B cell (primary cell): ENCODE results near the gene MCM10. TPM values are rescaled to one million over a fixed set of nuclear protein-coding genes. Genes with fewer than 3 reads are reported as not detected.

Experiments
- ATAC-seq: fragments of 200-7000 bp; cut with Tn5 transposase; one replicate; pipeline ENCODE4 v1.10.0; 2021; ENCODE audit warnings: low read depth, mild to moderate bottlenecking, moderate number of reproducible peaks, moderate library complexity
- CTCF ChIA-PET: fragments of 350-600 bp; sonication (Branson Sonifier 250); formaldehyde crosslinking; loops from one replicate; lab custom pipeline; 2021; ENCODE audit warnings: antibody characterized with exemption, inconsistent platforms; lab: Charles Lee
- POLR2A ChIA-PET: fragments of 350-600 bp; sonication (Branson Sonifier 250); formaldehyde crosslinking; loops from one replicate; lab custom pipeline; 2021; ENCODE audit warnings: antibody characterized with exemption; lab: Charles Lee
- DNase-seq: peaks from one replicate; pipeline ENCODE4 v3.0.0; 2013
- H2AFZ ChIP-seq: 2 replicates; pipeline ENCODE4 v1.6.1; 2012; ENCODE audit warnings: mild to moderate bottlenecking, low read depth, low read length; ENCODE audit not compliant: insufficient read depth, poor library complexity, severe bottlenecking
- H3K27ac ChIP-seq, 2 donors: 1 replicate in 1 of 2; 2 replicates in 1 of 2; pipeline ENCODE4 v1.5.1; 2012 to 2013; ENCODE audit warnings: low read length in 2 of 2, mild to moderate bottlenecking in 2 of 2, moderate library complexity in 1 of 2
- H3K27me3 ChIP-seq, 4 experiments: fragments of 200-600 bp in 1 of 4; sonication (generic) in 1 of 4; replicated peaks in 1 of 4; 1 replicate in 2 of 4; 2 replicates in 2 of 4; pipeline versions ENCODE4 v1.6.1 to v1.7.0; 2013 to 2016; ENCODE audit warnings: low read length in 3 of 4, mild to moderate bottlenecking in 2 of 4, mixed read lengths in 1 of 4, moderate library complexity in 1 of 4; ENCODE audit not compliant: insufficient read depth in 4 of 4, control insufficient read depth in 3 of 4; ENCODE audit errors: control extremely low read depth in 1 of 4
- H3K36me3 ChIP-seq, 2 experiments: replicated peaks in 1 of 2; 1 replicate in 1 of 2; 2 replicates in 1 of 2; pipeline versions ENCODE4 v1.6.1 to v1.7.1; 2013; ENCODE audit warnings: low read length in 1 of 2; ENCODE audit not compliant: insufficient read depth in 2 of 2, control insufficient read depth in 1 of 2; ENCODE audit errors: control extremely low read depth in 1 of 2, extremely low read depth in 1 of 2
- H3K4me1 ChIP-seq, 2 donors: fragments of 200-600 bp in 1 of 2; sonication (generic) in 1 of 2; 1 replicate in 1 of 2; 2 replicates in 1 of 2; pipeline versions ENCODE4 v1.5.1 to v1.6.1; 2013 to 2017; ENCODE audit warnings: low read length in 2 of 2; ENCODE audit not compliant: control insufficient read depth in 2 of 2, insufficient read depth in 2 of 2
- H3K4me2 ChIP-seq: replicated peaks from 2 replicates; pipeline ENCODE3; 2012; ENCODE audit warnings: mild to moderate bottlenecking, low read depth, low read length; ENCODE audit not compliant: poor library complexity, severe bottlenecking
- H3K4me3 ChIP-seq, 5 experiments: fragments of 200-600 bp in 1 of 5; sonication (generic) in 1 of 5; 1 replicate in 3 of 5; 2 replicates in 2 of 5; pipeline versions ENCODE4 v1.5.1 to v1.7.0; 2011 to 2016; ENCODE audit warnings: low read length in 4 of 5, mild to moderate bottlenecking in 4 of 5, low read depth in 2 of 5, control low read depth in 1 of 5, moderate library complexity in 1 of 5; ENCODE audit not compliant: insufficient read depth in 1 of 5; ENCODE audit errors: control extremely low read depth in 1 of 5, extremely low read depth in 1 of 5
- H3K79me2 ChIP-seq: fragments of 200-600 bp; sonication (generic); one replicate; pipeline ENCODE4 v1.6.0; 2016; ENCODE audit warnings: low read length; ENCODE audit not compliant: control insufficient read depth, insufficient read depth
- H3K9ac ChIP-seq: fragments of 200-600 bp; sonication (generic); 2 replicates; pipeline ENCODE4 v1.6.1; 2017; ENCODE audit warnings: mild to moderate bottlenecking, low read length, moderate library complexity
- H3K9me3 ChIP-seq, 3 donors: one replicate each; pipeline versions ENCODE4 v1.6.1 to v1.7.1; 2013; ENCODE audit warnings: low read length in 2 of 3; ENCODE audit not compliant: control insufficient read depth in 2 of 3, insufficient read depth in 1 of 3; ENCODE audit errors: control extremely low read depth in 1 of 3
- H4K20me1 ChIP-seq: 2 replicates; pipeline ENCODE4 v1.6.0; 2012; ENCODE audit warnings: mild to moderate bottlenecking, low read length; ENCODE audit not compliant: insufficient read depth, control insufficient read depth, poor library complexity, severe bottlenecking
- H3K27ac Mint-ChIP-seq: one replicate; pipeline ENCODE4 v1.8.0; 2021; ENCODE audit warnings: mixed read lengths
- H3K27me3 Mint-ChIP-seq: one replicate; pipeline ENCODE4 v1.8.0; 2021; ENCODE audit warnings: mixed read lengths
- H3K4me1 Mint-ChIP-seq: one replicate; pipeline ENCODE4 v1.8.0; 2021; ENCODE audit warnings: mixed read lengths
- H3K4me3 Mint-ChIP-seq: one replicate; pipeline ENCODE4 v1.8.0; 2021; ENCODE audit warnings: mixed read lengths
- H3K9me3 Mint-ChIP-seq: one replicate; pipeline ENCODE4 v1.8.0; 2022; ENCODE audit warnings: mixed read lengths; ENCODE audit not compliant: insufficient read depth
- EZH2 ChIP-seq: IDR thresholded peaks from 2 replicates; pipeline ENCODE4 v1.6.1; 2012; ENCODE audit warnings: borderline replicate concordance, low read depth, mild to moderate bottlenecking, moderate library complexity, low read length; ENCODE audit not compliant: insufficient read depth, poor library complexity, severe bottlenecking
- WGBS: methylation state at CpG from one replicate; pipeline ENCODE4 v1.1.5; 2013; ENCODE audit warnings: missing lambda C conversion rate; ENCODE audit not compliant: insufficient coverage; 5-methylcytosine and 5-hydroxymethylcytosine counted together
- intact Hi-C: fragments of 100-400 bp; cut with micrococcal nuclease; formaldehyde crosslinking; loops from one replicate; pipeline ENCODE4 v1.10.0; 2022
- polyA plus RNA-seq: library from polyadenylated mRNA; depleted of rRNA; stranded (reverse); fragments of >200 nt; gene quantifications from 2 replicates; pipeline ENCODE4 v1.2.3, GENCODE V29; 2012
- total RNA-seq, 2 donors: library from RNA; stranded (reverse); fragments of 120-200 nt in 1 of 2; gene quantifications; 1 replicate in 1 of 2; 2 replicates in 1 of 2; pipeline versions ENCODE4 v1.2.3 to v1.2.4, GENCODE V29; 2013 to 2022
- TF ChIP-seq, protein P1 (sequence below): fragments of 200-600 bp; IDR thresholded peaks from one replicate; pipeline ENCODE4 v1.8.0; 2022; ENCODE audit warnings: antibody characterized with exemption, mild to moderate bottlenecking

MCM10 gene
- total and polyA plus RNA-seq, 2 donors (not counting 1 experiment from before 2014, with no cell fraction given) = 0.42 to 0.88 TPM

DNA sequence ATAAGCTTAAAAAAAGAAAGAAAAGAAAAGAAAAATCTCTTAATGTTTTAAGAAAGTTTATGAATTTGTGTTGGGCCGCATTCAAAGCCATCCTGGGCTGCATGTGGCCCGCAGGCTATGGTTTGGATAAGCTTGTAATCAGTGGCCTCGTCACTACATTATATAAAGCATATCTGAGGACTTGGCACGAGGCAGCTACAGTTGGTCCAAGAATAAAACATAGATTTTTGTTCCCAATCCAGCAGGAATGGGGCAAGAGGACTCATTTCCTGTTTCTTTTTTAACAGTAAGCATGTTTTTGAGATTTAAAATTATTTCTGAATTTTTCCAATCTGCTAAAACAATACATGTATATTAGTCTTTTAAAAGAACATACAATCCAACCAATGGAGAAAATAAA lies 28.6 kb downstream of the MCM10 start:
- ChIA-PET CTCF (no interaction called here), POLR2A (no interaction called here)
- no peak overlapping the region for H3K27ac ChIP-seq
- no peaks in the 10 kb centered on the region for H3K79me2 ChIP-seq
- no peaks in the 10 kb centered on the region for H3K4me1 ChIP-seq
- DNase-seq (no peak), ATAC-seq (no peak)
- no peak for TF ChIP-seq EZH2
- TF ChIP-seq, protein P1, sequence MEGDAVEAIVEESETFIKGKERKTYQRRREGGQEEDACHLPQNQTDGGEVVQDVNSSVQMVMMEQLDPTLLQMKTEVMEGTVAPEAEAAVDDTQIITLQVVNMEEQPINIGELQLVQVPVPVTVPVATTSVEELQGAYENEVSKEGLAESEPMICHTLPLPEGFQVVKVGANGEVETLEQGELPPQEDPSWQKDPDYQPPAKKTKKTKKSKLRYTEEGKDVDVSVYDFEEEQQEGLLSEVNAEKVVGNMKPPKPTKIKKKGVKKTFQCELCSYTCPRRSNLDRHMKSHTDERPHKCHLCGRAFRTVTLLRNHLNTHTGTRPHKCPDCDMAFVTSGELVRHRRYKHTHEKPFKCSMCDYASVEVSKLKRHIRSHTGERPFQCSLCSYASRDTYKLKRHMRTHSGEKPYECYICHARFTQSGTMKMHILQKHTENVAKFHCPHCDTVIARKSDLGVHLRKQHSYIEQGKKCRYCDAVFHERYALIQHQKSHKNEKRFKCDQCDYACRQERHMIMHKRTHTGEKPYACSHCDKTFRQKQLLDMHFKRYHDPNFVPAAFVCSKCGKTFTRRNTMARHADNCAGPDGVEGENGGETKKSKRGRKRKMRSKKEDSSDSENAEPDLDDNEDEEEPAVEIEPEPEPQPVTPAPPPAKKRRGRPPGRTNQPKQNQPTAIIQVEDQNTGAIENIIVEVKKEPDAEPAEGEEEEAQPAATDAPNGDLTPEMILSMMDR = no peak
- H3K4me3 Mint-ChIP-seq = no peak overlapping the region
- no peak overlapping the region for H3K9ac ChIP-seq
- no peak overlapping the region for H3K4me3 ChIP-seq
- no peaks in the 10 kb centered on the region for H3K27me3 Mint-ChIP-seq
- H3K4me2 ChIP-seq = no peak overlapping the region
- no CpG with 5 or more reads among the region's 4 CpGs for WGBS
- H3K27ac Mint-ChIP-seq = no peak overlapping the region
- no peaks in the 10 kb centered on the region for H3K36me3 ChIP-seq
- intact Hi-C loops = no loop called here
- no peak overlapping the region for H2AFZ ChIP-seq
- no peaks in the 10 kb centered on the region for H3K9me3 ChIP-seq
- H3K9me3 Mint-ChIP-seq = no peaks in the 10 kb centered on the region
- no peaks in the 10 kb centered on the region for H3K27me3 ChIP-seq
- no peaks in the 10 kb centered on the region for H3K4me1 Mint-ChIP-seq
- H4K20me1 ChIP-seq = no peaks in the 10 kb centered on the region

DNA sequence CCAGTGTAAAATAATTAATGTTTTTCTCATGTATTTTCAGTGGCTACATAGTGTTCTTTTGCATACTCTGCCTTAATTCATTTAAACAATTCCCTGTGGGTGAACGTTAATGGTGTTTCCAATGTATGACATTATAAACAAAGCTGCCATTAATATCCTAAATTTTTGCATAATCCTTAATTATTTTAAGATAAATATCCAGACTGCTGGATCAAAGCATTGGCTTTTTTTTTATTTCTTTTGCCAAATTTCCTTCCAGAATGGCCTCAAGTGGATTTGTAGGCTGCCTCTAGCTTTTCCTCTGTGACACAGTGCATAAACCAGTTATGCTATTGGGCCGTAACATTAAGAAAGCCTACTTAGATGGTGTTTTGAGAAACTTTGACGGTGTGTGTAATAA lies 29.5 kb downstream of the MCM10 start:
- Mint-ChIP-seq H3K4me3 (no peak overlapping the region), H3K27me3 (no peaks in the 10 kb centered on the region), H3K9me3 (no peaks in the 10 kb centered on the region), H3K27ac (no peak overlapping the region), H3K4me1 (no peaks in the 10 kb centered on the region)
- TF ChIP-seq EZH2 = no peak
- TF ChIP-seq, protein P1 = no peak
- POLR2A ChIA-PET = no interaction called here
- no CpG with 5 or more reads among the region's 3 CpGs for WGBS
- Histone ChIP-seq H3K9ac (no peak overlapping the region), H3K27me3 (no peaks in the 10 kb centered on the region), H3K36me3 (no peaks in the 10 kb centered on the region), H3K9me3 (no peaks in the 10 kb centered on the region), H3K4me1 (no peaks in the 10 kb centered on the region), H3K79me2 (no peaks in the 10 kb centered on the region), H3K27ac (no peak overlapping the region), H3K4me3 (no peak overlapping the region), H4K20me1 (no peaks in the 10 kb centered on the region), H3K4me2 (no peak overlapping the region), H2AFZ (no peak overlapping the region)
- DNase-seq = no peak
- no peak for ATAC-seq
- intact Hi-C loops = no loop called here
- CTCF ChIA-PET = no interaction called here
